Vagina (tissue), 2 donors: ENCODE data around the gene USP10. TPM values are rescaled to one million over a fixed set of nuclear protein-coding genes. Genes with fewer than 3 reads are reported as not detected.

Experiments
- DNase-seq, 2 donors: peaks; one replicate each; pipeline ENCODE4 v3.0.0-alpha.2; 2017; ENCODE audit errors: extremely low spot score in 2 of 2
- H3K27ac ChIP-seq: fragments of 200-600 bp; sonication (generic); one replicate; pipeline ENCODE4 v1.5.1; 2019
- H3K27me3 ChIP-seq: fragments of 200-600 bp; sonication (generic); one replicate; pipeline ENCODE4 v1.5.1; 2019
- H3K36me3 ChIP-seq, 2 donors: fragments of 200-600 bp; sonication (generic); one replicate each; pipeline ENCODE4 v1.5.1; 2017 to 2019
- H3K4me1 ChIP-seq: fragments of 200-600 bp; sonication (generic); one replicate; pipeline ENCODE4 v1.5.1; 2019
- H3K4me3 ChIP-seq, 2 donors: fragments of 200-600 bp; sonication (generic); 1 replicate in 1 of 2; 2 replicates in 1 of 2; pipeline ENCODE4 v1.5.1; 2016 to 2019
- H3K9me3 ChIP-seq: fragments of 200-600 bp; sonication (generic); one replicate; pipeline ENCODE4 v1.5.1; 2019
- POLR2A ChIP-seq, 2 donors: fragments of 450-650 bp; IDR thresholded peaks; one replicate each; pipeline ENCODE4 v1.6.1; 2017; ENCODE audit warnings: antibody characterized with exemption in 2 of 2, mild to moderate bottlenecking in 2 of 2, moderate library complexity in 2 of 2
- POLR2AphosphoS5 ChIP-seq, 2 donors: sonication (generic); formaldehyde crosslinking; IDR thresholded peaks; one replicate each; pipeline ENCODE4 v1.9.0; 2017; ENCODE audit warnings: antibody characterized with exemption in 2 of 2, mild to moderate bottlenecking in 2 of 2, low read depth in 1 of 2; ENCODE audit not compliant: insufficient read depth in 1 of 2
- intact Hi-C: fragments of 100-400 bp; cut with DNase I; formaldehyde crosslinking; loops from one replicate; pipeline ENCODE4 v1.15.1; 2023
- total RNA-seq: library from RNA; depleted of rRNA; stranded (reverse); fragments of >200 nt; gene quantifications from one replicate; pipeline ENCODE4 v1.2.3, GENCODE V29; 2016
- TF ChIP-seq, protein P1 (sequence below), 3 experiments: fragments of 450-650 bp in 2 of 3; fragments of 200-600 bp in 1 of 3; sonication (generic) in 1 of 3; IDR thresholded peaks; one replicate each; pipeline ENCODE4 v1.5.1; 2017 to 2019; ENCODE audit warnings: antibody characterized with exemption in 3 of 3, mild to moderate bottlenecking in 2 of 3, moderate library complexity in 2 of 3

Gene USP10
- total RNA-seq, 1 donor from 2014 or later = 42.5 TPM

DNA sequence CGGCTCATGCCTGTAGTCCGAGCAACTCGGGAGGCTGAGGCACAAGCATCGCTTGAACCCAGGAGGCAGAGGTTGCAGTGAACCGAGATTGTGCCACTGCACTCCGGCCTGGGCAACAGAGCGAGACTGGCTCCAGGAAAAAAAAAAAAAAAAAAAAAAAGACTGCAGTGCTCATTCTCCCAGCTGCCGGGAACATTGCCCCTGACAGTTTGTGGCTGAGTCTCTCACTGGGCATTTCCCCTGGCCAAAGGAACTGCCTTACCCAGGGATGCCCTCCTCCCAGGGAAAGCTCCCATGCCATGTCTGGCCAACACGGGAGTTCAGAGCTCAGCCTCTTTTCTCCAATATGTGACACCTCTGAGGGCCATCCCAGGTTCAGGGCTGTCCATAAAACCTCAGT, 21.3 kb upstream of the USP10 start:
- intact Hi-C loops = no loop called here
- no peak for DNase-seq
- Histone ChIP-seq H3K4me3 (no peak overlapping the region), H3K4me1 (no peaks in the 10 kb centered on the region), H3K27ac (no peak overlapping the region), H3K27me3 (no peaks in the 10 kb centered on the region), H3K36me3 (no peaks in the 10 kb centered on the region), H3K9me3 (no peaks in the 10 kb centered on the region)
- no peak for TF ChIP-seq POLR2AphosphoS5 (IDR thresholded peaks at IDR 0.05; ENCODE audit: insufficient read depth in 1 of 2, low read depth in 1 of 2)
- no peak for TF ChIP-seq POLR2A (IDR thresholded peaks at IDR 0.05)
- TF ChIP-seq, protein P1, sequence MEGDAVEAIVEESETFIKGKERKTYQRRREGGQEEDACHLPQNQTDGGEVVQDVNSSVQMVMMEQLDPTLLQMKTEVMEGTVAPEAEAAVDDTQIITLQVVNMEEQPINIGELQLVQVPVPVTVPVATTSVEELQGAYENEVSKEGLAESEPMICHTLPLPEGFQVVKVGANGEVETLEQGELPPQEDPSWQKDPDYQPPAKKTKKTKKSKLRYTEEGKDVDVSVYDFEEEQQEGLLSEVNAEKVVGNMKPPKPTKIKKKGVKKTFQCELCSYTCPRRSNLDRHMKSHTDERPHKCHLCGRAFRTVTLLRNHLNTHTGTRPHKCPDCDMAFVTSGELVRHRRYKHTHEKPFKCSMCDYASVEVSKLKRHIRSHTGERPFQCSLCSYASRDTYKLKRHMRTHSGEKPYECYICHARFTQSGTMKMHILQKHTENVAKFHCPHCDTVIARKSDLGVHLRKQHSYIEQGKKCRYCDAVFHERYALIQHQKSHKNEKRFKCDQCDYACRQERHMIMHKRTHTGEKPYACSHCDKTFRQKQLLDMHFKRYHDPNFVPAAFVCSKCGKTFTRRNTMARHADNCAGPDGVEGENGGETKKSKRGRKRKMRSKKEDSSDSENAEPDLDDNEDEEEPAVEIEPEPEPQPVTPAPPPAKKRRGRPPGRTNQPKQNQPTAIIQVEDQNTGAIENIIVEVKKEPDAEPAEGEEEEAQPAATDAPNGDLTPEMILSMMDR (IDR thresholded peaks at IDR 0.05) = no peak

DNA sequence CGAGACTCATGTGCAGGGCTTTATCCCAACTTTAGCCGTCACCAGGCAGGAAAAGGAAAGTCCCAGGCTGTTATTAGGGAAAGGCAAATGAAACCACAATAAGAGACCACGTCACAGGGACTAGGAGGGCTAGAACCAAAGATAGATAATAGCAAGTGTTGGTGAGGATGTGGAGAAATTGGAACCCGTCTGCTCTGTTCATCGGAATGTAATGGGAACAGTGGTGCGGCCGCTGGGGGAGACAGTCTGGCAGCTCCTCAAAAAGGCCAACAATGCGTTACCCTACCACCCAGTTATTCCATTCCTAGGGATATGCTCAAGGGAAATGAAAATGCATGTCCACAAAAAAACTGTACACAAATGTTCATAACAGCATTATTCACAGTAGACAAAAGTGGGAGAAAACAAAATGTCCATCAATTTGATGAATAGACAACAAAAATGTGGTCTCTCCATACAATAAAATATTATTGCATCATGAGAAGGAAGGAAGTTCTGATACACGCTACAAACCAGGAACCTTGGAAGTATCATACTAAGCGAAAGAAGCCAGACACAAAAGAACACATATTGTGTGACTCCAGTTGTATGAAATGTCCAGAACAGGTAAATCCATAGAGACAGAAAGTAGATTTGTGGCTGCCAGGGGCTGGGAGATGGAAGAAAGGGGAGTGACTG, 19.5 kb upstream of the USP10 start:
- Histone ChIP-seq H3K4me3 (no peak overlapping the region), H3K4me1 (no peaks in the 10 kb centered on the region), H3K27ac (no peak overlapping the region), H3K27me3 (no peaks in the 10 kb centered on the region), H3K9me3 (no peaks in the 10 kb centered on the region), H3K36me3 (no peaks in the 10 kb centered on the region)
- no peak for DNase-seq
- TF ChIP-seq POLR2AphosphoS5 (IDR thresholded peaks at IDR 0.05; ENCODE audit: insufficient read depth in 1 of 2, low read depth in 1 of 2) = no peak
- TF ChIP-seq, protein P1 (IDR thresholded peaks at IDR 0.05) = no peak
- TF ChIP-seq POLR2A (IDR thresholded peaks at IDR 0.05) = no peak
- intact Hi-C loops = no loop called here

DNA sequence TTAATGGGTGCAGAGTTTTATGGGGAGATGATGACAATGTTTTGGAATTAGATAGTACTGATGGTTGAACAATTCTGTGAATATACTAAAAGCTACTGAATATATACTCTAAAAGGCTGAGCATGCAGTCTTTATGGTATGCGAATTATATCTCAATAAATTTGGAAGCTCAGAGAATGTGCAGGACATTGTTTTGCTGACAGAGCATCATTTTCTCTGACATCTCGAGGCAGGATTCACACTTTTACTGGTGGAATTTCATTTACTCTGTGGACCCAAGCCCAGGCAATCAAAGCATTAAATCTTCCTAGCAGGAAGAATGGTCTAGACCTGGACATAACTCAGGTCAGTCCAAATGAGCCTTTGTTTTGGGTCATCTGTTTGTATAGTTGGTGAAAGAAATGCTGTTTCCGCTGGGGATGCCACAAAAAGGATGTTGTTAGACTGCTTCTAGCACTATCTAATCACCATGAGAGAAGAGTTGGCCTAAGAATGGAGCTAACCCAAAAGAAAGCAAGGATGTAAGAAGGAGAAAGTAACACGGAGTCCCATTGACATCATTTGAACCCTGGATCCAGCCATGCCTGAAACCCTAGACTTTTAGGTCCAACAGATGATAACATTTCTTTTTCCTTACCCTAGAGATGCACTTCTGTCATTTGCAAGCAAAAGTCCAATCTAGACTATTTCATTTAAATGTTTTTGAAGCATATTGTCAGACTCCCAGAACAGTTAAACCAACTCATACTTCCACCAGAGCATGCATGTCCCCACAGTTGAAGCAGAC, 18.8 kb upstream of the USP10 start:
- DNase-seq = no peak
- H3K4me1 ChIP-seq = no peaks in the 10 kb centered on the region
- no peak overlapping the region for H3K27ac ChIP-seq
- intact Hi-C loops = no loop called here
- H3K36me3 ChIP-seq = no peaks in the 10 kb centered on the region
- TF ChIP-seq POLR2A (IDR thresholded peaks at IDR 0.05) (no peak), POLR2AphosphoS5 (IDR thresholded peaks at IDR 0.05; ENCODE audit: insufficient read depth in 1 of 2, low read depth in 1 of 2) (no peak)
- TF ChIP-seq, protein P1 (IDR thresholded peaks at IDR 0.05) = no peak
- no peaks in the 10 kb centered on the region for H3K27me3 ChIP-seq
- H3K9me3 ChIP-seq = no peaks in the 10 kb centered on the region
- no peak overlapping the region for H3K4me3 ChIP-seq

DNA sequence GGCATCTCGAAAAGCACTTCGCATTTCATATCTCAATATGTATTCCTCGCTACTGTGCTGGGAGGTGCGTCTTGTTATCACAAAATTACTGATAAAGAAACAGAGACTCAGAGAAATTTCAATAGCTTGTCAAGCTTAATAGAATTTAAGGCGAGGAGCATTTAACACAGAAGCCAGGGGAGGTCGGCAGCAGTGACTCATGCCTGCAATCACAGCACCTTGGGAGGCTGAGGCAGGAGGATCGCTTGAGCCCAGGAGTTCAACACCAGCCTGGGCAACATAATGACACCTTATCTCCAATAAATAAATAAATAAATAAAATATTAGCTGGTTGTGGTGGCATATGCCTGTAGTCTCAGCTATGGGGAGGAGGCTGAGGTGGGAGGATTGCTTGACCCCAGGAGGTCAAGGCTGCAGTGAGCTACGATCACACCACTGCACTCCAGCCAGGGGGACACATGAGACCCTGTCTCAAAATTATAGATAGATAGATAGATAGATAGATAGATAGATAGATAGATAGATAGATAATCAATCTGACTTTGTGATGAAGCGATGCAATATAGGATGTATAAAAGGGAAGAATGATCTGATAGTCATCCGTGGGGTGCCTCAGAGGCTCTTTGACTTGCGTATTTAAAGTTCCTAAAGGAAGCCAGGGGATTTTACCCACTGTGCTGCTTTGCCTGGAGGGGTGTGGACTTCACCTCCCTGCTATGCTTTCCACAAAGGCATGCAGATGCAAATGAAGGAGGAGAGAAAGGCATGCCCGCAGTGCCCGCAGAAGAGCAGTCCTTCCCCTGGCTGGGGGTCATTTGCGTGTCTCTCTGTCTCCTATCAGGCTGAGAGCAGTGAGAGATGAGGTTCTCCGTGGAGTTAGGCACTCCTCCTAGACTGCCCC, 15.9 kb upstream of the USP10 start:
- intact Hi-C loops = no loop called here
- Histone ChIP-seq H3K9me3 (no peaks in the 10 kb centered on the region), H3K4me3 (no peak overlapping the region), H3K36me3 (no peaks in the 10 kb centered on the region), H3K27ac (no peak overlapping the region), H3K4me1 (no peaks in the 10 kb centered on the region), H3K27me3 (no peaks in the 10 kb centered on the region)
- TF ChIP-seq POLR2A (IDR thresholded peaks at IDR 0.05) (no peak), POLR2AphosphoS5 (IDR thresholded peaks at IDR 0.05; ENCODE audit: insufficient read depth in 1 of 2, low read depth in 1 of 2) (no peak)
- no peak for DNase-seq

DNA sequence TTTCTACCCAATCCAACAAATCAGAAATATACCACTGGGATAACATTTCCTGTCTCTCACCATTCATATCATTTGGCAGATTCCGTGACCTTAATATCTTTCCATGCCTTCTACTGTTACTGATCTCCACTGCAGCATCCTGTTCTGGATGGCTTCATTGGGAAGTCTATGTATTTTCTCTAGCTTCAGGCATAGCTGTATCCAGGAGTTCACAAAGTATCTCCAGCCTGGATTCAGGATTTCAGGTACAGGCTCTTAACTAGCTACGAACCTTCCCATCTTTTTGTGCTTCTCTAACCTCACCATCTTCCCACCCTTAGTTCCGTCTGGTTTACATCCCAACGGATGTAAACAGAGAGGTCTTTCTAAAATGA, 15.2 kb upstream of the USP10 start:
- Histone ChIP-seq H3K36me3 (no peaks in the 10 kb centered on the region), H3K9me3 (no peaks in the 10 kb centered on the region), H3K27me3 (no peaks in the 10 kb centered on the region), H3K27ac (no peak overlapping the region), H3K4me1 (no peaks in the 10 kb centered on the region), H3K4me3 (no peak overlapping the region)
- intact Hi-C loops = no loop called here
- TF ChIP-seq POLR2A (IDR thresholded peaks at IDR 0.05) (no peak), POLR2AphosphoS5 (IDR thresholded peaks at IDR 0.05; ENCODE audit: insufficient read depth in 1 of 2, low read depth in 1 of 2) (no peak)
- TF ChIP-seq, protein P1 (IDR thresholded peaks at IDR 0.05) = no peak
- DNase-seq = no peak
